ENCODE data around the gene CWF19L1. TPM values are rescaled to one million over a fixed set of nuclear protein-coding genes. Genes with fewer than 3 reads are reported as not detected.
"Not testable (repeated sequence)": the region's sequence is repeated elsewhere in the genome, so short reads cannot be mapped to it uniquely, and the experiment has no call there.

CWF19L1 gene
- 10 to 100 TPM; 41.1 to 50.6 TPM for total RNA-seq

GRCh38 chr10:100267239-100268104 is at the start of gene CWF19L1:
Gene CWF19L1, minus strand, starts transcription at chr10:100267638. Its CDS starts 45 bp downstream, at chr10:100267593.
- H3K27ac Mint-ChIP-seq: peak within 1 kb of the TSS; percentile 96 to 100
- peaks cover 6 to 7% of the 10 kb centered on the region in 2 donors for H3K36me3 Mint-ChIP-seq
- ATAC-seq (peak; percentile 89 to 90), DNase-seq (ENCODE audit: low spot score in 2 of 2) (peak; percentile 69 to 81)
- no peaks in the 10 kb centered on the region for H3K9me3 Mint-ChIP-seq

- ATAC-seq (no peak), DNase-seq (ENCODE audit: low spot score in 2 of 2) (no peak)
- Mint-ChIP-seq H3K36me3 (no peaks in the 10 kb centered on the region), H3K9me3 (no peaks in the 10 kb centered on the region), H3K27ac (no peak overlapping the region)
Observed at GRCh38 chr10:100315615-100316014, 48.2 kb upstream of the CWF19L1 start.

GRCh38 chr10:100311298-100311697 is 43.9 kb upstream of the CWF19L1 start:
- no peak for DNase-seq (ENCODE audit: low spot score in 2 of 2)
- ATAC-seq: no peak
- Mint-ChIP-seq H3K27ac (no peak overlapping the region), H3K9me3 (no peaks in the 10 kb centered on the region), H3K36me3 (no peaks in the 10 kb centered on the region)

DNA sequence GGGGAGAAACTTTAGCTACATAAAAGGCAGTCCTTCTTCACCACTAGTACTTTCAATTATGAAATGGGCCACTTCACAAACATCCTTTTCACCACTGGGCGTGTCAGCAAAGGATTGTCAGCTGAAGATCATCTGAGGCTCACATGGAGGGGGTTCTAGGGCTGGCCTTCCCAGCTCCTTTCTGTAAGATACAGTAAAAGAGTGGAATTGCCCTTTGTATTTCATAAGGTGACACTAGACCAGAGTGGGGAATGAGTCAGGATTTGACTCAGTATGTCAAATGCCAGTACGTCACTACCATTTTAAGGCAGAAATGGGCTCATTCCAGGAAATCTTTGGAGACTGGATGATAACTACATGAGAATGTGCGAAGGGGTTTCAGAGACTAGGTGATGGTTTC is 40.2 kb upstream of the CWF19L1 start:
- ATAC-seq (peak in 1 of 2 donors; percentile 31), DNase-seq (ENCODE audit: low spot score in 2 of 2) (no peak)
- H3K27ac Mint-ChIP-seq: no peak overlapping the region
- H3K9me3 Mint-ChIP-seq: no peaks in the 10 kb centered on the region
- no peaks in the 10 kb centered on the region for H3K36me3 Mint-ChIP-seq

GRCh38 chr10:100306861-100307260 is 39.4 kb upstream of the CWF19L1 start:
- ATAC-seq (no peak), DNase-seq (ENCODE audit: low spot score in 2 of 2) (no peak)
- Mint-ChIP-seq H3K36me3 (no peaks in the 10 kb centered on the region), H3K27ac (no peak overlapping the region), H3K9me3 (no peaks in the 10 kb centered on the region)

- Mint-ChIP-seq H3K36me3 (no peaks in the 10 kb centered on the region), H3K9me3 (no peaks in the 10 kb centered on the region), H3K27ac (no peak overlapping the region)
- DNase-seq (ENCODE audit: low spot score in 2 of 2): no peak
- ATAC-seq: no peak
Observed at GRCh38 chr10:100304414-100304813, 37.0 kb upstream of the CWF19L1 start.

DNA sequence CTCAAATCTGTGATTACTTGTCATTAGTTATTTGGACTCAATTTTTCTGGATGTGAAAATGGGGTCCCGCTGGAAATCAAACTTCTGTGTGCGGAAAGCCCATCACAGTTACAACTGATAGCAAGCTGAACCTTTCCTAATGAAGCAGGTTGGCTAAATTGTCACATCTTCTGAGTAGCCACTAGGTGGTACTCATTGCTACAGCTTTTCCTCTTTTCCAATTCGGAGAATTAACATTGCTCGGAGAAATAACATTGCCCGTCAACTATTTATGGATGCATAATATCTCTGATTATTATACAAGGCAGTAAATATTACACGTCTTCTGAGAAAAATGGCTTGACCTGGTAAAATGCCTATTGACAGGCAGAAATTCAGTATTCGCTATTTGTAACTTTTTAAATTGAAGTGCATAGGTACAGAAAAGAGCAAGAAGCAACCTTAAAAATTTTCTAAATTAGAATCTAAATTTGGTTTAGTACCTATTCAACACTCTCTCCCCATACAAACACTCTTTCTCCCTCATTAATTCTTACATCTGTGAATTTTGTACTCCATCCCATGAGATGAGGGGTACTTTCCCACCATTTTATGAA is 36.4 kb upstream of the CWF19L1 start:
- no peak for DNase-seq (ENCODE audit: low spot score in 2 of 2)
- Mint-ChIP-seq H3K27ac (no peak overlapping the region), H3K9me3 (no peaks in the 10 kb centered on the region), H3K36me3 (no peaks in the 10 kb centered on the region)
- no peak for ATAC-seq

- not testable (repeated sequence) for H3K27ac Mint-ChIP-seq; DNase-seq (ENCODE audit: low spot score in 2 of 2); H3K9me3 Mint-ChIP-seq; H3K36me3 Mint-ChIP-seq; ATAC-seq
Observed at GRCh38 chr10:100301123-100301522, 33.7 kb upstream of the CWF19L1 start.

GRCh38 chr10:100297242-100297641 is 29.8 kb upstream of the CWF19L1 start:
- Mint-ChIP-seq H3K9me3 (no peaks in the 10 kb centered on the region), H3K27ac (no peak overlapping the region), H3K36me3 (no peaks in the 10 kb centered on the region)
- DNase-seq (ENCODE audit: low spot score in 2 of 2): no peak
- ATAC-seq: no peak

DNA sequence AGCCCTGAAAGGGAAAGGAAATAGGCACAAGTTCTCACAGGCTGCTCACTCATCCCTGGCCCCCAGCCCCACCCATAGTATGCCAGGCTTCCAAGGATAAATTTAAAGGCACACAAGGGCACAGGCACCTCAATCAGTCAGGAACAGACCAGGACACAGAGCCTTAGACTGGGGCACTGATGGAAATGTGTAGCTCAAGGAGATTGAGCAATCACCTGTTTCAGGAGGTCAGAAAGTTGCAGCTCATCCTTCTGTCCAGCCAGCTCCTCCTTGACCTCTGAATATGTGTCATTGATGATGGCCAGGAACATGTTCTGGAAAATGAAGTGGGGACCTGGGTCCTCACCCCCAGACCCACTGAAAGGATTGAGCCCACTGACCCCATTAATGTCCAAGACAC is 25.6 kb upstream of the CWF19L1 start:
- no peaks in the 10 kb centered on the region for H3K9me3 Mint-ChIP-seq
- no peak for DNase-seq (ENCODE audit: low spot score in 2 of 2)
- H3K27ac Mint-ChIP-seq: no peak overlapping the region
- no peaks in the 10 kb centered on the region for H3K36me3 Mint-ChIP-seq
- no peak for ATAC-seq

DNA sequence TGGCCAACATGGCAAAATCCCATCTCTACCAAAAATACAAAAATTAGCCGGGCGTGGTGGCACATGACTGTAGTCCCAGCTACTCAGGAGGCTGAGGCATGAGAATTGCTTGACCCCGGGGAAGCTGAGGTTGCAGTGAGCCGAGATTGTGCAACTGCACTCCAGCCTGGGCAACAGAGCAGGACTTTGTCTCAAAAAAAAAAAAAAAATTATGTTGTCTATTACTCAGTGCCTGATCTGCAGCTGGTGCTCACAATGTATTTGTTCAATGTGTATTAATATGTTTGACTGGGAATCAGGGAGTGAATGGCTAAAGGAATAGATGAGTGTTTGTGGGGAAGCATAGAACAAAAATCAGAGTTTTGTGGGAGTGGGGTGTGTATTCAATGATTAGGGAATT is 24.9 kb upstream of the CWF19L1 start:
- not testable (repeated sequence) for H3K27ac Mint-ChIP-seq; H3K9me3 Mint-ChIP-seq; H3K36me3 Mint-ChIP-seq; DNase-seq (ENCODE audit: low spot score in 2 of 2); ATAC-seq

GRCh38 chr10:100291356-100291755 is 23.9 kb upstream of the CWF19L1 start:
- Mint-ChIP-seq H3K27ac (no peak overlapping the region), H3K9me3 (no peaks in the 10 kb centered on the region), H3K36me3 (peaks cover 1% of the 10 kb centered on the region in 2 donors)
- no peak for DNase-seq (ENCODE audit: low spot score in 2 of 2)
- ATAC-seq: no peak

DNA sequence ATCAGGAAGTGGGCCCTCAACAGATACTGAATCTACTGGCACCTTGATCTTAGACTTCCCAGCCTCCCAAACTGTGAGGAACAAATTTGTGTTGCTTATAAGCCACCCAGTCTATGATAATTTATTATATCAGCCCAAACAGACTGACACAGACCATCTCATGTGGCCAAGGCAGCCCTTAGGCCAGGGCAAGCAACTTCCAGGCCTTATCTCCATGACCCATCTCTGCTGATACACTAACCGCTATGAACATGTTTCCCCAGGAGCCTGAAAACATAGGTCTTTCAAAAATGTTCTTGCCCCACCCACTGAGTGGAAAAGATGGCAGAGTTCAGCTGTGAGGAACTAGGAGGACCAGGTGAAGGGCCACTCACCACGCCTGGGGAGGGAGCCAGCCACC is 22.2 kb upstream of the CWF19L1 start:
- Mint-ChIP-seq H3K27ac (no peak overlapping the region), H3K9me3 (no peaks in the 10 kb centered on the region), H3K36me3 (peaks cover 12 to 14% of the 10 kb centered on the region in 2 donors)
- ATAC-seq (no peak), DNase-seq (ENCODE audit: low spot score in 2 of 2) (no peak)

- no peak for ATAC-seq
- no peak for DNase-seq (ENCODE audit: low spot score in 2 of 2)
- H3K27ac Mint-ChIP-seq: peak overlapping the region in 1 of 2 donors; percentile 41
Observed at GRCh38 chr10:100288196-100288595, 20.8 kb upstream of the CWF19L1 start.

GRCh38 chr10:100287756-100288155 is 20.3 kb upstream of the CWF19L1 start:
- Mint-ChIP-seq H3K36me3 (peaks cover 12 to 14% of the 10 kb centered on the region in 2 donors), H3K27ac (peak overlapping the region; percentile 41 to 100), H3K9me3 (no peaks in the 10 kb centered on the region)
- DNase-seq (ENCODE audit: low spot score in 2 of 2): no peak
- no peak for ATAC-seq

More at GRCh38 chr10:100288196-100288595, 20.8 kb upstream of the CWF19L1 start:
- Mint-ChIP-seq H3K36me3 (peaks cover 12 to 14% of the 10 kb centered on the region in 2 donors), H3K9me3 (no peaks in the 10 kb centered on the region)

- ATAC-seq: peak; percentile 82 to 91
- DNase-seq (ENCODE audit: low spot score in 2 of 2): peak; percentile 93 to 96
- H3K27ac Mint-ChIP-seq: peak within 1 kb of the TSS; percentile 100
- H3K36me3 Mint-ChIP-seq: peaks cover 12 to 14% of the 10 kb centered on the region in 2 donors
- H3K9me3 Mint-ChIP-seq: no peaks in the 10 kb centered on the region
Observed at GRCh38 chr10:100286051-100287033, 18.9 kb upstream of the CWF19L1 start, which contains the start of gene BLOC1S2. Gene BLOC1S2, minus strand, starts transcription at chr10:100286680. Its CDS starts 21 bp downstream, at chr10:100286659.

Measured in activated naive CD4-positive, alpha-beta T cell treated with anti-CD3 and anti-CD28 coated beads, Interleukin-2, amount 50 U/mL, for 72 hours (primary cell).